IMR-90 (cell line): ENCODE data around the gene BOD1. TPM values are rescaled to one million over a fixed set of nuclear protein-coding genes. Genes with fewer than 3 reads are reported as not detected.

ENCODE experiments used
- ATAC-seq: fragments of 200-7000 bp; cut with Tn5 transposase; 2 replicates; pipeline ENCODE4 v1.9.1; 2020; ENCODE audit warnings: low read depth, mild to moderate bottlenecking, moderate library complexity
- BruUV-seq: library from RNA; stranded (reverse); fragments of 400-500 nt; replicated peaks from 2 replicates; lab custom pipeline; 2021; lab: Mats Ljungman, UMichigan
- CTCF ChIA-PET: fragments of 300-600 bp; formaldehyde crosslinking; extraction: SDS; loops from one replicate; lab custom pipeline; 2021; ENCODE audit warnings: antibody characterized with exemption; lab: Yijun Ruan, JAX
- POLR2A ChIA-PET: fragments of 300-600 bp; sonication (Branson Sonifier 250); formaldehyde crosslinking; loops from one replicate; lab custom pipeline; 2022; ENCODE audit warnings: antibody characterized with exemption; ENCODE audit not compliant: unreplicated experiment; lab: Charles Lee
- DNase-seq: peaks from one replicate; pipeline ENCODE4 v3.0.0; 2013
- H2AFZ ChIP-seq: replicated peaks from 2 replicates; pipeline ENCODE3; 2013; ENCODE audit warnings: low read length, mild to moderate bottlenecking; ENCODE audit not compliant: poor library complexity
- H2AK5ac ChIP-seq: 2 replicates; pipeline ENCODE4 v1.6.1; 2013; ENCODE audit warnings: low read depth, low read length, inconsistent platforms
- H2AK9ac ChIP-seq: replicated peaks from 2 replicates; pipeline ENCODE3; 2013; ENCODE audit warnings: mild to moderate bottlenecking, low read depth, low read length, moderate library complexity; ENCODE audit not compliant: poor library complexity
- H2BK120ac ChIP-seq: 2 replicates; pipeline ENCODE4 v1.6.1; 2013; ENCODE audit warnings: low read depth, low read length, inconsistent platforms
- H2BK15ac ChIP-seq: 3 replicates; pipeline ENCODE4 v1.6.1; 2013; ENCODE audit warnings: low read depth, low read length, inconsistent platforms
- H2BK20ac ChIP-seq: 2 replicates; pipeline ENCODE4 v1.6.1; 2013; ENCODE audit warnings: low read depth, mild to moderate bottlenecking, inconsistent platforms, low read length, moderate library complexity
- H2BK5ac ChIP-seq: 2 replicates; pipeline ENCODE4 v1.6.1; 2013; ENCODE audit warnings: mild to moderate bottlenecking, low read depth, low read length, inconsistent platforms; ENCODE audit not compliant: poor library complexity, severe bottlenecking
- H3K14ac ChIP-seq: replicated peaks from 2 replicates; pipeline ENCODE4 v1.6.1; 2013; ENCODE audit warnings: low read depth, low read length, inconsistent platforms
- H3K18ac ChIP-seq: 2 replicates; pipeline ENCODE4 v1.6.1; 2013; ENCODE audit warnings: low read depth, low read length, control low read depth
- H3K23ac ChIP-seq: 2 replicates; pipeline ENCODE4 v1.6.1; 2013; ENCODE audit warnings: low read depth, low read length, inconsistent platforms
- H3K27ac ChIP-seq: 2 replicates; pipeline ENCODE4 v1.5.1; 2013; ENCODE audit warnings: mild to moderate bottlenecking, control low read depth, low read length; ENCODE audit not compliant: insufficient read depth
- H3K27me3 ChIP-seq: 2 replicates; pipeline ENCODE4 v1.6.1; 2013; ENCODE audit warnings: low read length; ENCODE audit not compliant: control insufficient read depth, insufficient read depth
- H3K36me3 ChIP-seq: 2 replicates; pipeline ENCODE4 v1.6.1; 2013; ENCODE audit warnings: low read length, mixed read lengths; ENCODE audit not compliant: control insufficient read depth, insufficient read depth
- H3K4ac ChIP-seq: 2 replicates; pipeline ENCODE4 v1.6.1; 2013; ENCODE audit warnings: low read depth, low read length, inconsistent platforms
- H3K4me1 ChIP-seq: 2 replicates; pipeline ENCODE4 v1.6.1; 2013; ENCODE audit warnings: low read length, mixed read lengths; ENCODE audit not compliant: control insufficient read depth, insufficient read depth
- H3K4me2 ChIP-seq: 2 replicates; pipeline ENCODE4 v1.6.1; 2013; ENCODE audit warnings: low read depth, mild to moderate bottlenecking, control low read depth, low read length, moderate library complexity
- H3K4me3 ChIP-seq: 2 replicates; pipeline ENCODE4 v1.5.1; 2013; ENCODE audit warnings: low read depth, mild to moderate bottlenecking, control low read depth, low read length, moderate library complexity; ENCODE audit not compliant: insufficient read depth
- H3K56ac ChIP-seq: 2 replicates; pipeline ENCODE4 v1.6.1; 2013; ENCODE audit warnings: low read length, inconsistent platforms; ENCODE audit not compliant: insufficient read depth; ENCODE audit errors: extremely low read depth
- H3K79me1 ChIP-seq, 2 experiments: 2 replicates each; pipeline ENCODE4 v1.6.1; 2013; ENCODE audit warnings: low read length in 2 of 2, inconsistent platforms in 1 of 2, low read depth in 1 of 2
- H3K9ac ChIP-seq: 2 replicates; pipeline ENCODE4 v1.6.1; 2013; ENCODE audit warnings: low read depth, low read length, control low read depth
- H3K9me1 ChIP-seq: 2 replicates; pipeline ENCODE4 v1.6.1; 2013; ENCODE audit warnings: low read length, inconsistent platforms; ENCODE audit not compliant: insufficient read depth
- H3K9me3 ChIP-seq: 2 replicates; pipeline ENCODE4 v1.6.1; 2013; ENCODE audit warnings: low read length; ENCODE audit not compliant: control insufficient read depth, insufficient read depth
- H4K20me1 ChIP-seq: 2 replicates; pipeline ENCODE4 v1.6.1; 2013; ENCODE audit warnings: low read length, inconsistent platforms; ENCODE audit not compliant: insufficient read depth
- H4K5ac ChIP-seq: 2 replicates; pipeline ENCODE4 v1.6.1; 2013; ENCODE audit warnings: mild to moderate bottlenecking, low read depth, low read length, control low read depth
- H4K8ac ChIP-seq, 2 experiments: 2 replicates each; pipeline ENCODE4 v1.6.1; 2013; ENCODE audit warnings: low read depth in 2 of 2, low read length in 2 of 2, control low read depth in 1 of 2, inconsistent platforms in 1 of 2
- H4K91ac ChIP-seq: 2 replicates; pipeline ENCODE4 v1.6.1; 2013; ENCODE audit warnings: low read depth, low read length, inconsistent platforms; ENCODE audit not compliant: insufficient read depth
- CTCF ChIP-seq: conservative IDR thresholded peaks from 2 replicates; pipeline ENCODE4 v1.5.1; 2012; ENCODE audit warnings: mild to moderate bottlenecking, low read depth, low read length, improper control_type of control experiment
- MAFK ChIP-seq: IDR thresholded peaks from 2 replicates; pipeline ENCODE4 v1.6.1; 2012; ENCODE audit warnings: low read depth, low read length, improper control_type of control experiment
- MAZ ChIP-seq: IDR thresholded peaks from 2 replicates; pipeline ENCODE4 v1.6.1; 2012; ENCODE audit warnings: low read depth, mild to moderate bottlenecking, low read length, improper control_type of control experiment, moderate library complexity, borderline replicate concordance
- WGBS, 2 experiments: methylation state at CpG; one replicate each; pipeline versions ENCODE4 v1.1.5 to v1.1.7; 2013; ENCODE audit warnings: missing lambda C conversion rate in 2 of 2; ENCODE audit not compliant: insufficient read length in 1 of 2; ENCODE audit errors: extremely low coverage in 2 of 2; 5-methylcytosine and 5-hydroxymethylcytosine counted together
- dilution Hi-C: fragments of 300-500 bp; cut with HindIII; formaldehyde crosslinking; loops from one replicate; pipeline ENCODE4 v1.14.3; 2018; ENCODE audit warnings: low sequenced_read_pairs; ENCODE audit not compliant: unreplicated experiment
- in situ Hi-C: fragments of 300-500 bp; cut with MboI; formaldehyde crosslinking; loops from 3 replicates; pipeline ENCODE4 v1.14.3; 2019; ENCODE audit warnings: low sequenced_read_pairs, inconsistent platforms, mixed read lengths
- intact Hi-C: fragments of 100-400 bp; cut with micrococcal nuclease; formaldehyde crosslinking; loops from 2 replicates; pipeline ENCODE4 v1.10.0; 2022
- polyA plus RNA-seq, 3 experiments: library from polyadenylated mRNA; depleted of rRNA; stranded (reverse); fragments of >200 nt; gene quantifications; 2 replicates each; pipeline ENCODE4 v1.2.3, GENCODE V29; 2012; ENCODE audit warnings: low replicate concordance in 1 of 3
- total RNA-seq: library from RNA; depleted of rRNA; stranded (reverse); fragments of >200 nt; gene quantifications from 2 replicates; pipeline ENCODE4 v1.2.3, GENCODE V29; 2012

The BOD1 gene
- total and polyA plus RNA-seq, 2 of the 4 experiments (the other 2 are of a cell fraction): 57.9 to 71.7 TPM

GRCh38 chr5:173595841-173596240 is 20.6 kb downstream of the BOD1 start:
- intact Hi-C loops (no loop called here), dilution Hi-C loops (no loop called here), in situ Hi-C loops (loop anchor here (25.0 kb wide), 2 partner anchors 434 to 884 kb away; no protein-coding TSS in a partner anchor)
- no CpG with 5 or more reads among the region's 3 CpGs for WGBS, 2 experiments
- H3K79me1 ChIP-seq: peaks cover 0 to 2% of the 10 kb centered on the region in 2 experiments; a peak in 1 of 4 replicates
- H3K4me2 ChIP-seq: no peak overlapping the region
- ATAC-seq: no peak; the same call in 1 of the 2 replicates
- H4K8ac ChIP-seq: no peak overlapping the region
- H3K14ac ChIP-seq: no peak overlapping the region
- no peak overlapping the region; the same call in 1 of the 2 replicates for H2AK5ac ChIP-seq
- no peaks in the 10 kb centered on the region for H3K27me3 ChIP-seq
- peaks cover 10% of the 10 kb centered on the region for H3K9me3 ChIP-seq
- H2AFZ ChIP-seq: peak overlapping the region; percentile 35
- peaks cover 12% of the 10 kb centered on the region; the same call in 1 of the 2 replicates for H3K9me1 ChIP-seq
- H3K9ac ChIP-seq: no peak overlapping the region
- H2AK9ac ChIP-seq: no peak overlapping the region
- H3K4me3 ChIP-seq: no peak overlapping the region
- H4K20me1 ChIP-seq: no peaks in the 10 kb centered on the region
- H2BK120ac ChIP-seq: no peak overlapping the region
- POLR2A ChIA-PET: no interaction called here
- no peak overlapping the region for H3K56ac ChIP-seq
- H3K27ac ChIP-seq: no peak overlapping the region
- no peak for TF ChIP-seq MAFK
- no peak for TF ChIP-seq MAZ
- no peak for TF ChIP-seq CTCF
- no peak overlapping the region for H3K4ac ChIP-seq
- H3K4me1 ChIP-seq: peaks cover 5% of the 10 kb centered on the region
- no peak overlapping the region for H2BK5ac ChIP-seq
- H4K91ac ChIP-seq: no peak overlapping the region
- no peak overlapping the region for H3K18ac ChIP-seq
- CTCF ChIA-PET: interaction anchor here (1.6 kb wide), 1 partner anchor 14 kb away, joined by 3 read pairs; no protein-coding TSS in a partner anchor
- DNase-seq: no peak
- H3K36me3 ChIP-seq: peaks cover 4% of the 10 kb centered on the region; the same call in 1 of the 2 replicates
- BruUV-seq: no TSS peak
- H2BK15ac ChIP-seq: no peak overlapping the region
- H3K23ac ChIP-seq: no peak overlapping the region
- H2BK20ac ChIP-seq: no peak overlapping the region
- H4K5ac ChIP-seq: no peak overlapping the region
